Kidney capillary endothelial cell (primary cell): ENCODE data around the gene CORO6.

ENCODE experiments used
- DNase-seq: peaks from one replicate; pipeline ENCODE4 v3.0.0-alpha.2; 2018; ENCODE audit warnings: low spot score

The CORO6 gene

GRCh38 chr17:29591146-29591736, 31.5 kb downstream of the CORO6 start:
- DNase-seq = no peak

- DNase-seq = no peak
Measured at GRCh38 chr17:29590411-29591145, 32.1 kb downstream of the CORO6 start.

- DNase-seq = no peak
Measured at GRCh38 chr17:29589524-29590410, 32.9 kb downstream of the CORO6 start, which contains the start of gene GIT1. Gene GIT1 (minus strand): TSS chr17:29589648. CDS start chr17:29589378, 270 bp downstream.

DNA sequence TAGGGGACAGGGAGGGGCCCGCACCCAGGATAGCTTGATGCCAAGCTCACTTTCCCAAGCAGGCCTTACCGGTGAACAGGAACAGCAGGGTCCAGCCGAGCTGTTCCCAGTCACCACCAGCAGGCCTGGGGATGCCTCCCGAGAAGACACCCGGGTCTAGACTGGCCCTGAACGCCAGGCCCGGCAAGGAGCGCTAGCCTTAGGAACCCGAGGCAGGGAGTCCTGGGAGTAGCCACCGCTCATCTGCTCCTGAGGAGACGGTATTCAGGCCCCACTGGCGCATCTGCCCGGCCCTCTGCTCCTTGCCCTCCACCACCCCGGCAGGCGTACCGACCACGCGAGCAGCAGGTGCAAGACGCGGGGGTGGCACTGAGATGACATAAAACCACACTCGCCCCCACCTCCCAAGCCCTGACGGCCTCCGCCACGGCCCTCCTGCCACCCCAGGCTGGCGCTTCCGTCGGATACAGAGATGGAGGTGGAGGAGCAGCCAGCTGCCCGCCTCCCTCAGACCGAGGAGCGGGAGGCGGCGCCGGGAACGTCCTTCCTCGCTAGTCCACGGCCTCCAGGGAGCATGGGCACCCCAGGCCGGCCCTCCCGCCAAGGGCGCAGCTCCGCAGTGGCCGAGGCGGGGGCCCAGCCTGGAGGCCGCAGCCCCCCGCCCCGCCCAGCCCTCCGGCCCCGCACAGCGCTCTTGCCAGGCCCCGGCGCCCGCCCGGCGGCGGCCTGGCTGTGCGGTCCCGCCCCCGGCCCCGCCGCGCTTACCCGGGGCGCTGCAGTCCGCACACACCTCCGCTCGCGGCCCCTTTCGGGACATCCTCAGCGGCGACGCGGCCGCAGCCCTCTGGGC, 33.9 kb downstream of the CORO6 start:
- no peak for DNase-seq

- DNase-seq = no peak
Measured at GRCh38 chr17:29588017-29588561, 34.6 kb downstream of the CORO6 start.

DNA sequence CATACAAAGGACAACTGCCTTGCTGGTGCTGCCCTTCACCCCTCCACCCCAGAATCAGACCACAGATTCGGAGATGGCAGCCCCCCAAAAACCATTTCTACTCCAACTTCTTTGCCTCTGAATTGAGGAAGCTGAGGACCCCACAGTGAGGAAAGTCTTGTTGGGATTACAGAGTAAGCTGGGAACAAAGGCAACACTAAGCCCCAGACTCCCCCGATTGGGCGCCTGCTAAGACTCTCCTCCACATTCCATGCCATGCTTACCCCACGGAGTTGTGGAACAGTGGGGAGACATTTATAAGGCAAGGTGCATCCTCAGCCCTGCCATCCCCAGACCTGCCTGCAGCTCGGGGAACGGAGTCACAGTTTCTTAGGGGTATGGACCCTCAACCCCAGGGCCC, 35.1 kb downstream of the CORO6 start:
- no peak for DNase-seq

- DNase-seq = no peak
Measured at GRCh38 chr17:29586676-29587469, 35.8 kb downstream of the CORO6 start.

DNA sequence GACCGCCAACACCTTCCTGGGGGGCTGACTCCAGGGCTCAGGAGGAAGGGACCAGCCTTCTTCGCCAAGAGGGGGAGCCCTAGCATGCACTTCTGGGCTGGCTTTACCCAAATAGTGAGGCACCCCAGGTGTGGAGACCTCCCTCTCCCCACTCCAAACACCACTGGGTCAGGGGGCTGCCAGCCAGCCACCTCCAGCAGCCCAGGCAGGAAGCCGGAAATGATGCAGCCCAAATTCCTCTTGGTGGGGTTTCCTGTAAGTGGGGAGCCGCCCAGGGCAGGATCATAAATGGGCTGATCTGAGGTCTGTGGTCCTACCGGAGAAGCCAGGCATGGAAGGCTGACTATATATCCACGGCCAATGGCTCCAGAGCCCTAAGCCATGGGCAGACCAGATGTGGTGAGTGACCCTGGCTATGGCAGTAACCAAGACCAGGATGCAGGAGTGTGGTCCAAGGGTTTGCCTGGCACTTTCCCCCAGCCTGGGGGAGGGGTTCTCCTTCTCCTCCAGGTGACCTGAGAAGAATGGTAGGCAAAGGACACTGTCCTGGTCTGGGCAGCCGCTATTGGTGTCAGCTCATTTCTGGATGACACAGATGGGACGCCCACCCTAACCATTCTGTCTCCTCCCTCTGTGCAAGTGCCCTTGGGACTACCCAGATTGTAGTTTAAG, 37.5 kb downstream of the CORO6 start:
- DNase-seq = no peak

DNA sequence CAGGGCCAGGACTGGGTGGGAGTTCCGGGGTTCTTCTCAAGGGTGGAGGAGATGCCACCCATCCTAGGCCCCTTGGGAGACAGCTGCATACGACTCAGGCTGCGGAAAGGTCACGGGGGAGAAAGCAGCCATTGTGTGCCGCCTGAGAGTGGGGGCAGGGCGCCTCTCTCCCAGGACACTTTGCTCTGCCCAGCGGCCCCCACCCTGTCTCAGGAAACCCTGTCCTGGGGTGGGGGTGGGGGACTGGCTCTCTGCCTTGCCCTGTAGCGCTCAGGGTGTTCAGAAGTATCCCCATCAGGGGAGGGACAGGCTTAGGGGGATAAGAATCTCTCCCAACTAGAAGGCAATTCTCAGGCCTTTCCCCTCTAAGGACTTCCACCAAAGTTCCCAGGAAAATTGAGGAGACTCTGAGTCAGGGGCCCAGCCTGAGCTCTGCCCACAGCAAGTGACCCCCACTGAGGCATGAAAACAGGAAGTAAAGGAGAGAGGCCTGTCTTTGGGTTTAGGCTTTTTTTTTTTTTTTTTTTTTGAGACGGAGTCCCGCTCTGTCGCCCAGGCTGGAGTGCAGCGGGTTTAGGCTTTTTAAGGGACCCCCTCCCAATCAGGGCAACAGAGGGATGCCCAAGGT, 38.1 kb downstream of the CORO6 start:
- no peak for DNase-seq

DNA sequence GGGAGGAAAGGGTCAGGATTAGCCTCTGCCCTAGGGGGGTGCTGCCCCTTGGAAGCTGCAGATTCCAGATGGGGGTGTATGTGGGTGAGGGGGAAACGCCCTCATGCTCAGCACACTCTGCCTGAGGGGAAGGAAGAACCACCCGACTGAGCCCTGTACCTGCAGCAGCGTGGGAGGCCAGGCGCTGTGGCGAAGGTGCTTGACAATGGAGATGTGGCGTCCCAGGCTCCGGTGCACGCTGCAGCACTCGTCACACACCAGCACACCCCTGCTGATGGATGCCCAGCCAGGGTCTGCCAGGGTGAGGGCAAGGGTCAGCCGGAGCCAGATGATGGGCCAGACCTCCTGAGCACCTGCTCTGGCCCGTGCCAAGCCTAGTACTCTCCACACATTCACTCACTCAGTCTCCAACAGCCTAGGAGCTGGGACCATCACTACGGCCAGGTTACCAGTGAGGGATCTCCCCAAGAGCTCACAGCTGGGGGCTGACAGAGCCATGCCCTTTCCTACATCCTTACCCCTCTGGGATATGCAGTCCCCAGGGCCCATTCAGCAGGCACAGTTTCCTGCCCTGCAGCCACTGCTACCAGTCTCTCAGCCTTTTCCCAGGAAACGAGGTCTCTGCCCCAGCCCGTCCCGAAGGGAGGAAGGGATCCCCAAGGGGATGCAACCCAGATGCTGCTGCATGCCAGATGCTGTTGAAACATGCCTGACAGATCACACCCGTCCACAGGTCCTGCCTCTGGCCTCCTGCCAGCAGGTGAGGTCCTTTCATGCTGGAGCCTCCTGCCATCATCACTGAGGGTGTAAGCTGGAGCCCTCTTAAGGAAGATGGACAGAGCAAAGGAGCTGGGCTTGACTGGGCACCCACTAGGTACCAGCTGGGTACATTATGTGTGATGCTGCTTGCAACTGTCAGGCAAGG, 39.1 kb downstream of the CORO6 start:
- no peak for DNase-seq

- DNase-seq = no peak
Measured at GRCh38 chr17:29582772-29583171, 39.9 kb downstream of the CORO6 start.

GRCh38 chr17:29582254-29582765, 40.4 kb downstream of the CORO6 start:
- DNase-seq = no peak

- no peak for DNase-seq
Measured at GRCh38 chr17:29581583-29582253, 41.0 kb downstream of the CORO6 start.

GRCh38 chr17:29579866-29580771, 42.6 kb downstream of the CORO6 start:
- DNase-seq = no peak

DNA sequence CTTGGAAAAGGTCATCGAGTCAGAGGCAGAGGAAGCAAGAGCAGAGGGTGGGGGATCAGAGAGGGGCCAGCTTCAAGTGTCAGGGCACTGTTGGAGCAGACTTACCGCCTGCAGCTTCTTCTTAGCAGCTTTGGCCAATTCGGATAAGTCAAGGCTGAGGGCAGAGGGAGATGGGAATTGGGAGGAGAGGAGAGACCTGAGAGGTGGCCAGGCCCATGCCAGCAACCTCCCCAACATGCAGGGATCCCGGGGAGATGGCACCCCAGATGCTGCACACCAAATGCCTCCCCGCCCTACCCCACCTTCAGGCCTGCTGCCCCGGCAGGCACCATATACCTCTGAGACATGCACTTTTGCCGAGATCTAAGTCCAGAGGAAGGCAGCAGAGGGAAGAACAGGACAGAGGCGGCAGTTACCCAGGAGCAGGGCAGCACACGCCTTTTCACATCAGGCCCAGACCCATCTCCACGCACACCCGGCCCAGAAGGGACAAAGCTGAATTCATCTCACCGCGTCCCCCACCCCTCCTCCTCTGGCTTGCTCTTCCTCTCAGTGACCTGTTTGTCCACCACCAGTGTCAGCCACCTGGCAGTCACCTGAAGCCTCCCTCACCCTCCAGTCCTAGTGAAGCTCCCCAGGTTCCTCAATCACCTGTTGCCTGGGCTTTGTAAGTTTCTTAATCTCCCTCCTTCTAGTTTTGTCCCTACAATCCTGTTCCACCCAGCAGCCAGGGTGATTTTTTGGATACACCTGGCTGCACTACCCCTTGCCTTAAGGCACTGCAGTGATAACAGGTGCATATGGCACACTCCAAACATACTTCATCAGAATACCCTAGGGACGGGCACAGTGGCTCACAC, 43.9 kb downstream of the CORO6 start:
- DNase-seq = no peak
